Fibroblast of skin of right quadriceps (primary cell): ENCODE results near the gene CDH8.

Experiments
- DNase-seq: peaks from one replicate; pipeline ENCODE4 v3.0.0-alpha.2; 2013

Gene CDH8

GRCh38 chr16:62029947-62030346 is 6.3 kb downstream of the CDH8 start:
- DNase-seq, result no peak

- no peak for DNase-seq
These were observed 13.6 kb downstream of the CDH8 start for GRCh38 chr16:62022688-62023087.

GRCh38 chr16:62021161-62021581 is 15.1 kb downstream of the CDH8 start:
- no peak for DNase-seq

- no peak for DNase-seq
These were observed 15.6 kb downstream of the CDH8 start for GRCh38 chr16:62020681-62021080.

GRCh38 chr16:62019851-62020250 is 16.4 kb downstream of the CDH8 start:
- DNase-seq, result no peak

GRCh38 chr16:62018301-62019060 is 17.8 kb downstream of the CDH8 start:
- DNase-seq, result no peak

- DNase-seq, result no peak
These were observed 21.8 kb downstream of the CDH8 start for GRCh38 chr16:62014319-62014923.

- DNase-seq, result no peak
These were observed 26.1 kb downstream of the CDH8 start for GRCh38 chr16:62010186-62010585.

- no peak for DNase-seq
These were observed 37.8 kb downstream of the CDH8 start for GRCh38 chr16:61998460-61998859.

- DNase-seq, result no peak
These were observed 43.1 kb downstream of the CDH8 start for GRCh38 chr16:61993108-61993507.

GRCh38 chr16:61987474-61988012 is 48.7 kb downstream of the CDH8 start:
- no peak for DNase-seq

GRCh38 chr16:61969077-61969382 is 67.2 kb downstream of the CDH8 start:
- peak; percentile 0 for DNase-seq

GRCh38 chr16:61968242-61969076 is 67.8 kb downstream of the CDH8 start:
- no peak for DNase-seq

GRCh38 chr16:61957075-61957855 is 79.0 kb downstream of the CDH8 start:
- no peak for DNase-seq

GRCh38 chr16:61952841-61953240 is 83.4 kb downstream of the CDH8 start:
- no peak for DNase-seq

- DNase-seq, result no peak
These were observed 87.8 kb downstream of the CDH8 start for GRCh38 chr16:61948414-61948813.

GRCh38 chr16:61946019-61946418 is 90.2 kb downstream of the CDH8 start:
- no peak for DNase-seq

GRCh38 chr16:61945511-61945910 is 90.7 kb downstream of the CDH8 start:
- DNase-seq, result no peak

- no peak for DNase-seq
These were observed 92.2 kb downstream of the CDH8 start for GRCh38 chr16:61944004-61944403.

GRCh38 chr16:61940611-61941010 is 95.6 kb downstream of the CDH8 start:
- DNase-seq, result no peak

- no peak for DNase-seq
These were observed 98.6 kb downstream of the CDH8 start for GRCh38 chr16:61937646-61938045.

- DNase-seq, result peak; percentile 2
These were observed 99.7 kb downstream of the CDH8 start for GRCh38 chr16:61936522-61936921.

- DNase-seq, result no peak
These were observed 101.6 kb downstream of the CDH8 start for GRCh38 chr16:61934601-61935000.
